Left lung (tissue), 10 donors: ENCODE results near the gene TUBGCP3. TPM values are rescaled to one million over a fixed set of nuclear protein-coding genes. Genes with fewer than 3 reads are reported as not detected.

Experiments
- ATAC-seq: fragments of 200-7000 bp; cut with Tn5 transposase; one replicate; pipeline ENCODE4 v1.9.1; 2020; ENCODE audit warnings: moderate library complexity
- DNase-seq, 4 donors: peaks; one replicate each; pipeline ENCODE4 v3.0.0-alpha.2; 2013 to 2020
- H3K27ac ChIP-seq, 2 donors: fragments of 200-600 bp; sonication (generic) in 1 of 2; one replicate each; pipeline versions ENCODE4 v1.5.0 to v1.8.0; 2020 to 2021
- H3K27me3 ChIP-seq, 2 donors: fragments of 200-600 bp; sonication (generic) in 1 of 2; one replicate each; pipeline versions ENCODE4 v1.5.0 to v1.8.0; 2020 to 2021
- H3K36me3 ChIP-seq, 2 donors: fragments of 200-600 bp; sonication (generic) in 1 of 2; one replicate each; pipeline versions ENCODE4 v1.5.0 to v1.8.0; 2020 to 2021
- H3K4me1 ChIP-seq, 2 donors: fragments of 200-600 bp; one replicate each; pipeline ENCODE4 v1.8.0; 2021
- H3K4me3 ChIP-seq, 2 donors: fragments of 200-600 bp; sonication (generic) in 1 of 2; one replicate each; pipeline versions ENCODE4 v1.5.0 to v1.8.0; 2020 to 2021; ENCODE audit warnings: mild to moderate bottlenecking in 1 of 2
- H3K9me3 ChIP-seq, 2 donors: fragments of 200-600 bp; sonication (generic) in 1 of 2; one replicate each; pipeline versions ENCODE4 v1.5.0 to v1.8.0; 2020 to 2021
- CTCF ChIP-seq, 2 donors: fragments of 200-600 bp; sonication (generic) in 1 of 2; IDR thresholded peaks; one replicate each; pipeline versions ENCODE4 v1.5.0 to v1.8.0; 2021; ENCODE audit warnings: antibody characterized with exemption in 2 of 2
- intact Hi-C, 2 donors: fragments of 100-400 bp; cut with DNase I; formaldehyde crosslinking; loops; one replicate each; pipeline versions ENCODE4 v1.11.2 to v1.14.2; 2022
- polyA plus RNA-seq, 6 donors: library from polyadenylated mRNA; unstranded; fragments of 120-200 nt; gene quantifications; one replicate each; pipeline ENCODE4 v1.2.1, GENCODE V29; 2013; ENCODE audit not compliant: insufficient read length in 6 of 6
- total RNA-seq, 2 donors: library from RNA; stranded (reverse); fragmentation: NEBNext Ultra II Directional; extraction: Animal tissue kit (Norgen Biotek cat#: 25700); gene quantifications; one replicate each; pipeline ENCODE4 v1.2.1, GENCODE V29; 2021
- donor health status: DM: no; HTN: yes; CAD: no.
- donor health status: DM: no; HTN: no; CAD: no.

The TUBGCP3 gene
- total and polyA plus RNA-seq, 8 donors: 26.8 to 42.7 (median 32.7) TPM

GRCh38 chr13:112443191-112443994 lies 144.6 kb downstream of the TUBGCP3 start:
- intact Hi-C loops: loop anchor here in 1 of 2 donors (10.0 kb wide), 1 partner anchor 969 kb away; no protein-coding TSS in a partner anchor
- ATAC-seq (peak; percentile 72), DNase-seq (peak in 2 of 4 donors; percentile 3 to 79)
- H3K4me3 ChIP-seq: no peak overlapping the region
- TF ChIP-seq CTCF (IDR thresholded peaks at IDR 0.05): no peak
- H3K27me3 ChIP-seq: peaks cover 14 to 81% of the 10 kb centered on the region in 2 donors
- H3K9me3 ChIP-seq: peaks cover 0 to 6% of the 10 kb centered on the region in 2 donors
- H3K36me3 ChIP-seq: no peaks in the 10 kb centered on the region
- H3K27ac ChIP-seq: no peak overlapping the region
- H3K4me1 ChIP-seq: no peaks in the 10 kb centered on the region

GRCh38 chr13:112442483-112443090 lies 145.4 kb downstream of the TUBGCP3 start:
- H3K4me1 ChIP-seq: no peaks in the 10 kb centered on the region
- no peak overlapping the region for H3K27ac ChIP-seq
- ATAC-seq (no peak), DNase-seq (peak in 1 of 4 donors; percentile 66)
- peaks cover 14 to 76% of the 10 kb centered on the region in 2 donors for H3K27me3 ChIP-seq
- TF ChIP-seq CTCF (IDR thresholded peaks at IDR 0.05): no peak
- H3K9me3 ChIP-seq: peaks cover 0 to 13% of the 10 kb centered on the region in 2 donors
- no peaks in the 10 kb centered on the region for H3K36me3 ChIP-seq
- intact Hi-C loops: loop anchor here in 1 of 2 donors (10.0 kb wide), 1 partner anchor 968 kb away; no protein-coding TSS in a partner anchor
- H3K4me3 ChIP-seq: no peak overlapping the region

GRCh38 chr13:112441779-112442310 lies 146.1 kb downstream of the TUBGCP3 start:
- Histone ChIP-seq H3K4me1 (no peaks in the 10 kb centered on the region), H3K36me3 (no peaks in the 10 kb centered on the region), H3K27me3 (peaks cover 14 to 71% of the 10 kb centered on the region in 2 donors), H3K9me3 (peaks cover 0 to 13% of the 10 kb centered on the region in 2 donors), H3K4me3 (no peak overlapping the region), H3K27ac (no peak overlapping the region)
- ATAC-seq (no peak), DNase-seq (peak in 1 of 4 donors; percentile 47)
- TF ChIP-seq CTCF (IDR thresholded peaks at IDR 0.05): no peak
- intact Hi-C loops: loop anchor here in 1 of 2 donors (10.0 kb wide), 1 partner anchor 967 kb away; no protein-coding TSS in a partner anchor

- Histone ChIP-seq H3K9me3 (peaks cover 0 to 13% of the 10 kb centered on the region in 2 donors), H3K27me3 (peaks cover 14 to 71% of the 10 kb centered on the region in 2 donors), H3K36me3 (no peaks in the 10 kb centered on the region), H3K4me1 (no peaks in the 10 kb centered on the region), H3K4me3 (no peak overlapping the region), H3K27ac (no peak overlapping the region)
- DNase-seq: peak in 1 of 4 donors; percentile 65
- intact Hi-C loops: loop anchor here in 1 of 2 donors (10.0 kb wide), 1 partner anchor 966 kb away; no protein-coding TSS in a partner anchor
- ATAC-seq: no peak
- no peak for TF ChIP-seq CTCF (IDR thresholded peaks at IDR 0.05)
Measured at GRCh38 chr13:112441226-112441625, 146.7 kb downstream of the TUBGCP3 start.

GRCh38 chr13:112438515-112438914 lies 149.4 kb downstream of the TUBGCP3 start:
- Histone ChIP-seq H3K27ac (no peak overlapping the region), H3K4me3 (no peak overlapping the region), H3K36me3 (no peaks in the 10 kb centered on the region), H3K4me1 (no peaks in the 10 kb centered on the region), H3K9me3 (peaks cover 0 to 13% of the 10 kb centered on the region in 2 donors), H3K27me3 (peaks cover 11 to 46% of the 10 kb centered on the region in 2 donors)
- intact Hi-C loops: no loop called here
- ATAC-seq (no peak), DNase-seq (no peak)
- no peak for TF ChIP-seq CTCF (IDR thresholded peaks at IDR 0.05)
